HL-60 (cell line): ENCODE data around the gene HSD17B12.

Source experiments
- DNase-seq, 2 experiments: peaks; one replicate each; pipeline ENCODE4 v3.0.0-alpha.2; 2010 to 2020; ENCODE audit warnings: low read depth in 1 of 2, low spot score in 1 of 2
- H3K27ac ChIP-seq: fragments of 250-450 bp; sonication (Bioruptor Pico); replicated peaks from 2 replicates; pipeline ENCODE4 v1.5.1; 2020; ENCODE audit warnings: mild to moderate bottlenecking, moderate library complexity
- H3K27me3 ChIP-seq: fragments of 250-450 bp; sonication (Bioruptor Pico); 2 replicates; pipeline ENCODE4 v1.5.1; 2021; ENCODE audit warnings: mild to moderate bottlenecking, moderate library complexity; ENCODE audit not compliant: insufficient read depth, poor library complexity, severe bottlenecking
- H3K4me3 ChIP-seq: replicated peaks from 2 replicates; pipeline ENCODE4 v1.5.1; 2011; ENCODE audit warnings: mild to moderate bottlenecking, control low read depth, low read length; ENCODE audit not compliant: insufficient read depth
- GABPA ChIP-seq: IDR thresholded peaks from 2 replicates; pipeline ENCODE4 v1.6.1; 2012; ENCODE audit warnings: low read depth
- POLR2AphosphoS5 ChIP-seq: IDR thresholded peaks from 2 replicates; pipeline ENCODE4 v1.6.1; 2012; ENCODE audit warnings: low read depth
- SPI1 ChIP-seq: IDR thresholded peaks from 2 replicates; pipeline ENCODE4 v1.6.1; 2012; ENCODE audit warnings: low read depth, mild to moderate bottlenecking, borderline replicate concordance
- TF ChIP-seq, protein P1 (sequence below): IDR thresholded peaks from 2 replicates; pipeline ENCODE4 v1.6.1; 2012; ENCODE audit warnings: low read depth; ENCODE audit not compliant: insufficient replicate concordance
- TF ChIP-seq, protein P2 (sequence below): IDR thresholded peaks from one replicate; pipeline ENCODE4 v1.5.1; 2011; ENCODE audit warnings: low read length, control low read depth, inconsistent platforms; ENCODE audit not compliant: insufficient read depth

Gene HSD17B12

DNA sequence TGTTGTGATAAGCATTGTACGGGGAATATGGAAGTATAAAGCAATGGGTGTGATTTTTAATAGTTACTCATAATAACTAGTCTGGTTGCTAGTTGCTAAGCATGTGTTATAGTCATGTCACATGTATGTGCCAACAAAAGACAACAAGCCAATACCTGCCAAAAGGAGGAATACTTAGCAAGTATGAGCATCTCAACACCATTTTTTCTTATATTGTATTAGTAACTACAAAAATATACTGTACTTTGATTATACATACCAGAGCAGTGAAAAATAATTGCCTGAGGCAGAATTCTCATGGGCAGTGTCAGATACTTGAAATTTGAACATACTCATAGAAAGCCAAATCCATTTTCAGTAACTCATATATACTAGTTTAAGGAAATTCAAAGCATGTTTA, 137.7 kb downstream of the HSD17B12 start:
- TF ChIP-seq, protein P1, sequence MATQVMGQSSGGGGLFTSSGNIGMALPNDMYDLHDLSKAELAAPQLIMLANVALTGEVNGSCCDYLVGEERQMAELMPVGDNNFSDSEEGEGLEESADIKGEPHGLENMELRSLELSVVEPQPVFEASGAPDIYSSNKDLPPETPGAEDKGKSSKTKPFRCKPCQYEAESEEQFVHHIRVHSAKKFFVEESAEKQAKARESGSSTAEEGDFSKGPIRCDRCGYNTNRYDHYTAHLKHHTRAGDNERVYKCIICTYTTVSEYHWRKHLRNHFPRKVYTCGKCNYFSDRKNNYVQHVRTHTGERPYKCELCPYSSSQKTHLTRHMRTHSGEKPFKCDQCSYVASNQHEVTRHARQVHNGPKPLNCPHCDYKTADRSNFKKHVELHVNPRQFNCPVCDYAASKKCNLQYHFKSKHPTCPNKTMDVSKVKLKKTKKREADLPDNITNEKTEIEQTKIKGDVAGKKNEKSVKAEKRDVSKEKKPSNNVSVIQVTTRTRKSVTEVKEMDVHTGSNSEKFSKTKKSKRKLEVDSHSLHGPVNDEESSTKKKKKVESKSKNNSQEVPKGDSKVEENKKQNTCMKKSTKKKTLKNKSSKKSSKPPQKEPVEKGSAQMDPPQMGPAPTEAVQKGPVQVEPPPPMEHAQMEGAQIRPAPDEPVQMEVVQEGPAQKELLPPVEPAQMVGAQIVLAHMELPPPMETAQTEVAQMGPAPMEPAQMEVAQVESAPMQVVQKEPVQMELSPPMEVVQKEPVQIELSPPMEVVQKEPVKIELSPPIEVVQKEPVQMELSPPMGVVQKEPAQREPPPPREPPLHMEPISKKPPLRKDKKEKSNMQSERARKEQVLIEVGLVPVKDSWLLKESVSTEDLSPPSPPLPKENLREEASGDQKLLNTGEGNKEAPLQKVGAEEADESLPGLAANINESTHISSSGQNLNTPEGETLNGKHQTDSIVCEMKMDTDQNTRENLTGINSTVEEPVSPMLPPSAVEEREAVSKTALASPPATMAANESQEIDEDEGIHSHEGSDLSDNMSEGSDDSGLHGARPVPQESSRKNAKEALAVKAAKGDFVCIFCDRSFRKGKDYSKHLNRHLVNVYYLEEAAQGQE = no peak
- TF ChIP-seq SPI1 (no peak), POLR2AphosphoS5 (no peak), GABPA (no peak)
- TF ChIP-seq, protein P2, sequence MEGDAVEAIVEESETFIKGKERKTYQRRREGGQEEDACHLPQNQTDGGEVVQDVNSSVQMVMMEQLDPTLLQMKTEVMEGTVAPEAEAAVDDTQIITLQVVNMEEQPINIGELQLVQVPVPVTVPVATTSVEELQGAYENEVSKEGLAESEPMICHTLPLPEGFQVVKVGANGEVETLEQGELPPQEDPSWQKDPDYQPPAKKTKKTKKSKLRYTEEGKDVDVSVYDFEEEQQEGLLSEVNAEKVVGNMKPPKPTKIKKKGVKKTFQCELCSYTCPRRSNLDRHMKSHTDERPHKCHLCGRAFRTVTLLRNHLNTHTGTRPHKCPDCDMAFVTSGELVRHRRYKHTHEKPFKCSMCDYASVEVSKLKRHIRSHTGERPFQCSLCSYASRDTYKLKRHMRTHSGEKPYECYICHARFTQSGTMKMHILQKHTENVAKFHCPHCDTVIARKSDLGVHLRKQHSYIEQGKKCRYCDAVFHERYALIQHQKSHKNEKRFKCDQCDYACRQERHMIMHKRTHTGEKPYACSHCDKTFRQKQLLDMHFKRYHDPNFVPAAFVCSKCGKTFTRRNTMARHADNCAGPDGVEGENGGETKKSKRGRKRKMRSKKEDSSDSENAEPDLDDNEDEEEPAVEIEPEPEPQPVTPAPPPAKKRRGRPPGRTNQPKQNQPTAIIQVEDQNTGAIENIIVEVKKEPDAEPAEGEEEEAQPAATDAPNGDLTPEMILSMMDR = no peak
- no peak for DNase-seq
- Histone ChIP-seq H3K27ac (no peak overlapping the region), H3K4me3 (no peak overlapping the region), H3K27me3 (no peaks in the 10 kb centered on the region)

GRCh38 chr11:43819926-43820325, 139.4 kb downstream of the HSD17B12 start:
- DNase-seq = peak in 1 of 2 experiments; percentile 12
- no peak overlapping the region for H3K4me3 ChIP-seq
- H3K27ac ChIP-seq = no peak overlapping the region
- TF ChIP-seq, protein P1 = no peak
- TF ChIP-seq, protein P2 = no peak
- TF ChIP-seq GABPA (no peak), POLR2AphosphoS5 (no peak), SPI1 (no peak)
- H3K27me3 ChIP-seq = no peaks in the 10 kb centered on the region

DNA sequence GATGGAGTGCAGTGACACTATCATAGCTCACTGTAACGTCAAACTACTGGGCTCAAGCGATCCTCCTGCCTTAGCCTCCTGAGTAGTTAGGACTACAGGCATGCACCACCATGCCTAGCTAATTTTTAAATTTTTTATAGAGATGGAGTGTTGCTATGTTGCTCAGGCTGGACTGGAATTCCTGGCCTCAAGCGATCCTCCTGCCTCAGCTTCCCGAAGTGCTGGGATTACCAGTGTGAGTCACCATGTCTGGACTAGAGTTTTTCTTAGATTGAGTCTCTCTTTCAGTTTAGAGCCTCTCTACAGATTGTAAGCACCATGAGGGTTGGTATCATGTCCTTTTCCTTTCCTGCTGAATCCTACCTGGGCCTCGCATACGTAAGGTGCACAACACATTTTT, 142.8 kb downstream of the HSD17B12 start:
- H3K27ac ChIP-seq = no peak overlapping the region
- H3K4me3 ChIP-seq = no peak overlapping the region
- no peaks in the 10 kb centered on the region for H3K27me3 ChIP-seq
- no peak for DNase-seq
- TF ChIP-seq POLR2AphosphoS5 (no peak), SPI1 (no peak), GABPA (no peak)
- TF ChIP-seq, protein P1 = no peak
- TF ChIP-seq, protein P2 = no peak
